ENCODE data around the gene DDN.
A peak's percentile ranks its signal among the peaks of the same experiment; 100 is the strongest.

GRCh38 chr12:48965298-48965838 lies 33.8 kb downstream of the DDN start:
- TF ChIP-seq CTCF (conservative IDR thresholded peaks at IDR 0.05; ENCODE audit: low read depth, low read length), result peak; percentile 54
- no peak for TF ChIP-seq EZH2 (IDR thresholded peaks at IDR 0.05; ENCODE audit: low read length, unreplicated experiment)
- TF ChIP-seq EZH2phosphoT487 (IDR thresholded peaks at IDR 0.05; ENCODE audit: borderline replicate concordance, low read length), result no peak

Data from PC-3 (cell line).